ENCODE data around the gene TRPC5OS. TPM values are rescaled to one million over a fixed set of nuclear protein-coding genes. Genes with fewer than 3 reads are reported as not detected.

The TRPC5OS gene
- total and polyA plus RNA-seq, 2 of the 8 experiments (the other 6 are each of a cell fraction or from before 2014, with no cell fraction given) = not detected

DNA sequence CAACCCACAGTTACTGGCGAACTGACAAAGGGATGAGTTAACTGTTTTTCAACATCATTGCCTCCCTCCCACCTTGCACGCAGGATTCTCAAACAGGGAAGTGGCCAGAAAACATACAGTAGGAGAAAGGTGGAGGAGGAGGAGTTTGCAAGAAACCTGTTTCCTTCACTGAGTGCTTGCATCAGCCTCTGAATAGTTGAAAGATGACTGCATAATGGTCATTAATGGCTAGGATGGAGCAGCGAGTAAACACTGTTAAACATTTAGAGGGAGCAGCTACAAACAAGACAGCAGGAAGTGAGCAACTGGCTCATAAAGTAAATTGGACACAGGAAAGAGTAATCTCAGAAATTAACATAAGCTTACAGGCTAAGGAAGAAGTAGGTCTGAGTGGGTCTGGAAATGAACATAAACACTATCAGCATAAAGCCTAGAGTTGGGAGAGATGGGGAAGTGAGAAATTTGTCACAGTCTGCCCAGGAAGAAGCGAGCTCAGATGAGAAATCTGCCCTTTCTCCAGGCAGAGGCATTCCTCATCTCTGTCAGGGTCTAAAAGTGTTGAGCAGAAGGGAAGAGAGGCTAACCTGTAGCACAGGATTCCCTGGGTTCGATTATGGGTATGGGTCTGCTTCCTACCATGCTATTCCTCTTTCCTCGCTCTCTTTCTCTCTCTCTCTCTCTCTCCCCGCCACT, 38.6 kb downstream of the TRPC5OS start (continued):
- TF ChIP-seq, protein P1, sequence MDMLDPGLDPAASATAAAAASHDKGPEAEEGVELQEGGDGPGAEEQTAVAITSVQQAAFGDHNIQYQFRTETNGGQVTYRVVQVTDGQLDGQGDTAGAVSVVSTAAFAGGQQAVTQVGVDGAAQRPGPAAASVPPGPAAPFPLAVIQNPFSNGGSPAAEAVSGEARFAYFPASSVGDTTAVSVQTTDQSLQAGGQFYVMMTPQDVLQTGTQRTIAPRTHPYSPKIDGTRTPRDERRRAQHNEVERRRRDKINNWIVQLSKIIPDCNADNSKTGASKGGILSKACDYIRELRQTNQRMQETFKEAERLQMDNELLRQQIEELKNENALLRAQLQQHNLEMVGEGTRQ (IDR thresholded peaks at IDR 0.05; ENCODE audit: low read length) = no peak
- TF ChIP-seq SP4 (IDR thresholded peaks at IDR 0.05; ENCODE audit: low read length) = no peak
- TF ChIP-seq, protein P2, sequence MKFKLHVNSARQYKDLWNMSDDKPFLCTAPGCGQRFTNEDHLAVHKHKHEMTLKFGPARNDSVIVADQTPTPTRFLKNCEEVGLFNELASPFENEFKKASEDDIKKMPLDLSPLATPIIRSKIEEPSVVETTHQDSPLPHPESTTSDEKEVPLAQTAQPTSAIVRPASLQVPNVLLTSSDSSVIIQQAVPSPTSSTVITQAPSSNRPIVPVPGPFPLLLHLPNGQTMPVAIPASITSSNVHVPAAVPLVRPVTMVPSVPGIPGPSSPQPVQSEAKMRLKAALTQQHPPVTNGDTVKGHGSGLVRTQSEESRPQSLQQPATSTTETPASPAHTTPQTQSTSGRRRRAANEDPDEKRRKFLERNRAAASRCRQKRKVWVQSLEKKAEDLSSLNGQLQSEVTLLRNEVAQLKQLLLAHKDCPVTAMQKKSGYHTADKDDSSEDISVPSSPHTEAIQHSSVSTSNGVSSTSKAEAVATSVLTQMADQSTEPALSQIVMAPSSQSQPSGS (IDR thresholded peaks at IDR 0.05; ENCODE audit: low read length) = no peak
- TF ChIP-seq POLR2A (IDR thresholded peaks at IDR 0.05; ENCODE audit: control extremely low read depth in 1 of 2, low read depth in 2 of 2, low read length in 2 of 2) = no peak
- no peak for TF ChIP-seq CREB1 (IDR thresholded peaks at IDR 0.05)
